Measurements from ENCODE around the gene XRCC4. TPM values are rescaled to one million over a fixed set of nuclear protein-coding genes. Genes with fewer than 3 reads are reported as not detected.
"Not testable (repeated sequence)": the region's sequence is repeated elsewhere in the genome, so short reads cannot be mapped to it uniquely, and the experiment has no call there.

Gene XRCC4
- total RNA-seq, 4 donors from 2014 or later: 1.8 to 3.5 (median 2.6) TPM

- Histone ChIP-seq H3K4me3 (no peak overlapping the region), H3K36me3 (no peaks in the 10 kb centered on the region), H3K27me3 (no peaks in the 10 kb centered on the region), H3K4me1 (no peaks in the 10 kb centered on the region), H3K9me3 (no peaks in the 10 kb centered on the region), H3K27ac (no peak overlapping the region)
- TF ChIP-seq POLR2A (IDR thresholded peaks at IDR 0.05): no peak
- TF ChIP-seq, protein P1, sequence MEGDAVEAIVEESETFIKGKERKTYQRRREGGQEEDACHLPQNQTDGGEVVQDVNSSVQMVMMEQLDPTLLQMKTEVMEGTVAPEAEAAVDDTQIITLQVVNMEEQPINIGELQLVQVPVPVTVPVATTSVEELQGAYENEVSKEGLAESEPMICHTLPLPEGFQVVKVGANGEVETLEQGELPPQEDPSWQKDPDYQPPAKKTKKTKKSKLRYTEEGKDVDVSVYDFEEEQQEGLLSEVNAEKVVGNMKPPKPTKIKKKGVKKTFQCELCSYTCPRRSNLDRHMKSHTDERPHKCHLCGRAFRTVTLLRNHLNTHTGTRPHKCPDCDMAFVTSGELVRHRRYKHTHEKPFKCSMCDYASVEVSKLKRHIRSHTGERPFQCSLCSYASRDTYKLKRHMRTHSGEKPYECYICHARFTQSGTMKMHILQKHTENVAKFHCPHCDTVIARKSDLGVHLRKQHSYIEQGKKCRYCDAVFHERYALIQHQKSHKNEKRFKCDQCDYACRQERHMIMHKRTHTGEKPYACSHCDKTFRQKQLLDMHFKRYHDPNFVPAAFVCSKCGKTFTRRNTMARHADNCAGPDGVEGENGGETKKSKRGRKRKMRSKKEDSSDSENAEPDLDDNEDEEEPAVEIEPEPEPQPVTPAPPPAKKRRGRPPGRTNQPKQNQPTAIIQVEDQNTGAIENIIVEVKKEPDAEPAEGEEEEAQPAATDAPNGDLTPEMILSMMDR (IDR thresholded peaks at IDR 0.05 in 4 of 5, conservative IDR thresholded peaks at IDR 0.05 in 1 of 5): no peak
- in situ Hi-C loops (cut with MboI; ENCODE audit: low sequenced_read_pairs in 4 of 4): no loop called here
- DNase-seq (no peak), ATAC-seq (no peak)
- intact Hi-C loops (cut with DNase I; ENCODE audit: low total_unique reads): no loop called here
Measured at GRCh38 chr5:83249156-83249555, 171.8 kb downstream of the XRCC4 start.

GRCh38 chr5:83251849-83252248 lies 174.5 kb downstream of the XRCC4 start:
- no peak for ATAC-seq
- in situ Hi-C loops (cut with MboI; ENCODE audit: low sequenced_read_pairs in 4 of 4): no loop called here
- Histone ChIP-seq H3K9me3 (no peaks in the 10 kb centered on the region), H3K4me1 (no peaks in the 10 kb centered on the region), H3K27ac (no peak overlapping the region), H3K4me3 (no peak overlapping the region), H3K36me3 (no peaks in the 10 kb centered on the region), H3K27me3 (no peaks in the 10 kb centered on the region)
- DNase-seq: no peak
- TF ChIP-seq, protein P1 (IDR thresholded peaks at IDR 0.05 in 4 of 5, conservative IDR thresholded peaks at IDR 0.05 in 1 of 5): no peak
- no peak for TF ChIP-seq POLR2A (IDR thresholded peaks at IDR 0.05)
- intact Hi-C loops (cut with DNase I; ENCODE audit: low total_unique reads): no loop called here

DNA sequence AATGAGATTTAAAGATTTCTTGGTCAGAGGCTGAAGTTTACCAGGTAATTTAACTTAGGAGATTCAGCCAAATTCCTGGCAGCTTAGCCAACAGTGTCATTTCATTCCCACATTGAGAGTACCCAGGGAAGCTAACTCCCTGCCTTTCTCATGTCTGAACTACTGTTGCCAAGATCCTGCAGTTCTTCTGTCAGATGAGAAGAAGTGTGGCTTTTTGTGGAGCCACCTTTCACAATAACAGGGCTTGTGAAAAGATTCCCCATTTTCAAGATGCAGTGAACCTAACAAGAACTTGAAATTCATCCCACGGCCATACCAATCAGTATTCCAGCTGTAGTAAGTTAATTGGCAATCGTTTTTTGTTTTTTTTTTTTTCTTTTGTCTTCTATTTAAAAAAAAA lies 176.4 kb downstream of the XRCC4 start:
- in situ Hi-C loops (cut with MboI; ENCODE audit: low sequenced_read_pairs in 4 of 4): no loop called here
- no peak for ATAC-seq
- intact Hi-C loops (cut with DNase I; ENCODE audit: low total_unique reads): no loop called here

DNA sequence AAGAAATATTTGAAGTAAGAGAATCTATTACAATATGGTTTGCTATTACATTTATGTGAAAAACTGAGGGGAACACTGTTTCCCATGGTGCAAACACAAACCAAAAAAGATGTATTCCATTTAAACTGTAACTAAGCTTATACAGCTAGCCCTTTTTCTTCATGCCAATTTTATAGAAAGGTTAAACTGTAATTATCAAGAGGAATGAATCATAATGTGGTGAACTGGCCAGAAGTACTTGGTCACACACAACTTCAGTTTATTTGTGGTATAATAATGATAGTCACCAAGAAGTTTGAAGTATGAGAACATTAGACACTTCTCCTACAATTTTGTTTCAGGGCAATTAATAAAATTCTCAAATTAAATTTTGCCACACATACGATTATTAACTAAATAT lies 177.9 kb downstream of the XRCC4 start:
- H3K36me3 ChIP-seq: no peaks in the 10 kb centered on the region
- intact Hi-C loops (cut with DNase I; ENCODE audit: low total_unique reads): no loop called here
- H3K4me3 ChIP-seq: no peak overlapping the region
- no peak overlapping the region for H3K27ac ChIP-seq
- H3K4me1 ChIP-seq: no peaks in the 10 kb centered on the region
- no peak for DNase-seq
- in situ Hi-C loops (cut with MboI; ENCODE audit: low sequenced_read_pairs in 4 of 4): no loop called here
- no peaks in the 10 kb centered on the region for H3K9me3 ChIP-seq
- no peak for ATAC-seq
- no peak for TF ChIP-seq POLR2A (IDR thresholded peaks at IDR 0.05)
- no peaks in the 10 kb centered on the region for H3K27me3 ChIP-seq

More for the DNA sequence above, 176.4 kb downstream of the XRCC4 start:
- no peaks in the 10 kb centered on the region for H3K4me1 ChIP-seq
- no peak for DNase-seq
- no peak overlapping the region for H3K4me3 ChIP-seq
- H3K27me3 ChIP-seq: no peaks in the 10 kb centered on the region
- no peaks in the 10 kb centered on the region for H3K9me3 ChIP-seq
- no peak for TF ChIP-seq POLR2A (IDR thresholded peaks at IDR 0.05)
- TF ChIP-seq, protein P1 (IDR thresholded peaks at IDR 0.05 in 4 of 5, conservative IDR thresholded peaks at IDR 0.05 in 1 of 5): no peak
- H3K36me3 ChIP-seq: no peaks in the 10 kb centered on the region
- no peak overlapping the region for H3K27ac ChIP-seq

GRCh38 chr5:83256091-83256780 lies 178.9 kb downstream of the XRCC4 start:
- intact Hi-C loops (cut with DNase I; ENCODE audit: low total_unique reads): no loop called here
- Histone ChIP-seq H3K36me3 (no peaks in the 10 kb centered on the region), H3K4me1 (no peaks in the 10 kb centered on the region), H3K9me3 (no peaks in the 10 kb centered on the region), H3K4me3 (no peak overlapping the region), H3K27ac (no peak overlapping the region), H3K27me3 (no peaks in the 10 kb centered on the region)
- TF ChIP-seq POLR2A (IDR thresholded peaks at IDR 0.05): no peak
- TF ChIP-seq, protein P1 (IDR thresholded peaks at IDR 0.05 in 4 of 5, conservative IDR thresholded peaks at IDR 0.05 in 1 of 5): no peak
- ATAC-seq: no peak
- in situ Hi-C loops (cut with MboI; ENCODE audit: low sequenced_read_pairs in 4 of 4): no loop called here
- DNase-seq: no peak

- intact Hi-C loops (cut with DNase I; ENCODE audit: low total_unique reads); in situ Hi-C loops (cut with MboI; ENCODE audit: low sequenced_read_pairs in 4 of 4); DNase-seq; H3K27ac ChIP-seq; H3K9me3 ChIP-seq; H3K36me3 ChIP-seq; ATAC-seq; H3K4me3 ChIP-seq; H3K4me1 ChIP-seq; H3K27me3 ChIP-seq: not testable (repeated sequence)
Measured at GRCh38 chr5:83257684-83258083, 180.3 kb downstream of the XRCC4 start.

All from gastrocnemius medialis (tissue), 4 donors.